A172 (cell line): ENCODE results near the gene FCRL6. TPM values are rescaled to one million over a fixed set of nuclear protein-coding genes. Genes with fewer than 3 reads are reported as not detected.

Experiments used
- DNase-seq: peaks from one replicate; pipeline ENCODE4 v3.0.0-alpha.2; 2015; ENCODE audit warnings: low spot score
- total RNA-seq: library from RNA; depleted of rRNA; stranded (reverse); fragments of >200 nt; shearing (Covaris generic); gene quantifications from 2 replicates; pipeline ENCODE4 v1.2.3, GENCODE V29; 2014

FCRL6 gene
- total RNA-seq, 1 experiment from 2014 or later: not detected

DNA sequence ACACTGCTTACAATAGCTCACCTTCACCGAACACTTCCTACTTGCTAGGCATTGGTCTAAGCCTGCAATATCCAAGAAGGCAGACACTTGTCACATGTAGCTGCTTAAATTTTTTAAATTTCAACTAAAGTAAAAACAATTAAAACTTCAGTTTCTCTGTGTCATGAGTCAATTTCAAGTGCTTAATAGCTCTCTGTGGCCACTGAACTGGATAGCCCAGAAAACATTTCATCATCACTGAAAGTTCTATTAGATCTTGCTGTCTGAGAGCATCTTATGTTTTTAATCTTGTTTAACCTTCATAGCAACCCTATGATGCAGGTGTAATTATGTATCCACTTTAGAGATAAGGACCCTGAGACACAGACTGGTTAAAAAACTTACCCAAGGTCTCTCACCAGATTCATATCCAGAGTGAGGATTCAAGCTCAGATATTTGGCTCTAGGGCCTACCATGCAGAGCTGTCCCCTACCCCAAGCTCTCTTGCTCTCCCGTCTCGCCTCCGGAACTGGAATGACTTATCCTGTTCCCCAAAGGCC lies 2.6 kb upstream of the FCRL6 start:
- no peak for DNase-seq

- DNase-seq: peak; percentile 41
Observed at GRCh38 chr1:159800177-159800930, 1.8 kb upstream of the FCRL6 start.

DNA sequence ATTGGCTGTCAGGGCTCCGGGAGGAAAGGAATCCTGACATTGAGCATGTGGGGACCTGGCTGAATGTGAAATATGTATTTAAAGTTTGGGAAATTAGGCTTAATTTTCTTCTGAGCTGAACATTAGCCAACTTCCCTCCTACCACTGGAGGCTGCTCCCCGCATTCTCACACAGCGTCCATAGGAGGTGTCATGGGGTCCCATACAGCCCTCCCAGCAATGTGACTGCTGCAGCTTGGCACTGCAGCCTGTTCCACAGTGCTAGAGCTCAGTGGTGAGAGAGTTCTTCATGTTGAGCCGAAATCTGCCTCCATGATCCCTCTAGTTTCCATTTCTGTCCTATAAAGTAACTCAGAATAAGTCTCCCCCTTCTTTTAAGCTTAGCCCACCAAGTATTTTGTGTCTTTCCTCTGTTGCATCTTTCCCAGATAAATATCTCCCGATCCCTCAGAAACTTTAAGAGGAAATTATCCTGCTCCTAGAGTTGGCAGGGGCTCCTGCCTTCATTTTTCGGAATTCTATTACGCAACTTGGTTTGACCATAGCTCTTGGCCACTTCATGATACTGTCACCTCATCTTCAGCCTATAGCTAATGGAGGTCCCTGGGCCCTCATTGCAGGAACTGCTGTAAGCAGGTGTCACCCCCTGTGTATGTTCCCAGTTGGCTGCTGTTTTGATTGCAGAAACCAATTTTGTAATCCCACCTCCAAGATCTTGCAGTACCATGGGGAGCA lies 2.0 kb downstream of the FCRL6 start:
- no peak for DNase-seq

- DNase-seq: peak; percentile 64
Observed at GRCh38 chr1:159804924-159805323, 2.8 kb downstream of the FCRL6 start.

DNA sequence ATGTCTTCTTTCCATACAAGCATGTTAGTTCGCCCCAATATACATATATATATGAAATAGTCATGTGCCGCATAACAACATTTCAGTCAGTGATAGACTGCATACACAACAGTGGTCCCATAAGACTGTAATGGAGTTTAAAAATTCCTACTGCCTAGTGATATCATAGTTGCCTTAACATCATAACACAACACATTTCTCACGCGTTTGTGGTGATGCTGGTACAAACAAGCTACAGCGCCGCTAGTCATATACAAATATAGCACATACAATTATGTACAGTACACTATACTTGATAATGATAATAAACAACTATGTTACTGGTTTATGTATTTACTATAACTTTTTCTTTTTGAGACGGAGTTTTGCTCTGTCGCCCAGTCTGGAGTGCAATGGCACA lies 13.8 kb downstream of the FCRL6 start:
- no peak for DNase-seq

DNA sequence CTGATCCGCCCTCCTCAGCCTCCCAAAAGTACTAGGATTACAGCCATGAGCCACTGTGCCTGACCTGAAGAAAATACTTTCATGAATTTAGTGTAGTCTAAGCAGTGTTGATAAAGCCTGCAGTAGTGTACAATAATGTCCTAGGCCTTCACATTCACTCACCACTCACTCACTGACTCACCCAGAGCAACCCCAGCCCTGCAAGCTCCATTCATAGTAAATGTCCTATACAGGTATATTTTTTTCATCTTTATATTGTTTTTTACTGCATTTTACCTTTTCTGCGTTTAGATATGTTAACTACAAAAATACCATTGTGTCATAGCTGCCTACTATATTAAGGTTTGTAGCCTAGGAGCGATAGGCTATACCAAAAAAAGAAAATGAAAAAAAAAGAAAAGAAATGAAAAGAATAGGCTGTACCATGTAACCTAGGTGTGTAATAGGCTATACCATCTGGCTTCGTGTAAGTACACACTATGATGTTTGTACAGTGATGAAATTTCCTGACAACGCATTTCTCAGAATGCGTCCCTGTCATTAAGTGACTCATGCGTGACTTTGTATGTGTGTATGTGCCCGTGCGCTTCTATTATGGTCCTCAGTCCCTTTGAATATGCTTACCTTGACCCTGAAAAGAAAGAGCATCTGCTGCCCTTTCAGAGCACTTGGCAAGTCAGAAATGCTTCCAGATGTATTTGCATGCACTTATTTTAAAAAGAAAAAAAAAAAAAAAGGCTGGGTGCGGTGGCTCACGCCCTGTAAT lies 15.3 kb downstream of the FCRL6 start:
- DNase-seq: no peak

DNA sequence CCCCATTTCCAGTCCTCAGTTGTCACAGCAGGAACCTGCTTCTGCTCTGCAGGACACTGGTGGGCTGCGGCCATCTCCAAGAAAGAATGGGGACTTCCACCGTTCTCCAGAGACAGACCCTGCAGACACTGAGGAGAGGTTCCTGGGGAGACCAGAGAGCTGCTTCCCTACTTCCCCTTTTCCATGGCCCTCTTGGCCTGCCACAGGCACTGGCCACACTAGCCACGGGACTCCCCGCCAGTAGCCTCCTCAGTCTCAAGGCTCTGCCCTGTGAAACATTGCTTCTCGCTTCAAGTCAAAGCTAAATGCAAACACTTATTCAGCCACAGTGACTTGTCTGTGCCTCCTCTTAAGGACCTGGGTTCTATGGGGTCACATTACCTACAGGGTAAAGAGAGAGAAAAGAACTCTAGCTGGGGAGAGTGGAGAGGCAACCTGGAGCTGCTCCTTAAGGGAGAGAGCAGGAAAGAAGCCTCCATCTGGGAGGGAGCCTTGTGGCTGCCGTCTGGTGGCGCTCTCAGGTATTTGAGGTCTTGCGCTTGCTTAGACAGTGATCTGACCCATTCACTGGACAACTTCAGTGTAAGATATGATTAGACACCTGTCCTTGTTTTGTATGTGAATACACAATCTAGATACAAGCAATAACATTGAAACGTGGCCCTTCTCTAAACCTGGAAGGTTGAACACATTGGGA lies 19.2 kb downstream of the FCRL6 start:
- DNase-seq: no peak

DNA sequence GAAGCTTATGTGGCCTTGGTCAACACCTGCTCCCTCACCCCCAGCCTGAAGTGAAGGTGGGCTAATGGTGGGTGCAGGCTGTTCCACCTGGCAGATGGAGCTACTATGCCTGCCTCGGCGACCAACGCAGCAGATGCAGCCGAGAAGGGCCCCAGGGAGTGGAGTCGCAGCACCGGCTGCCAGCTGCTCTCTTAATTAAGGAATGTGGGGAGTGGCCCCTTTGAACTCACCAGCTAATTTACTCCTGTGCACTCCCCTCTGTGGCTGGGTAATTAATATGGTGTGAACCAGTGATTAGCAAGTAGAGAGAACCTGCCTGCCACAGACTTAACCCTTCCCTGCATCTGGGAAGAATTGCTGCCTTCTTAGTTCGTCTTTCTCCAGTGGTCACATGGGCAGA lies 21.2 kb downstream of the FCRL6 start:
- DNase-seq: no peak

- DNase-seq: no peak
Observed at GRCh38 chr1:159825564-159825963, 23.4 kb downstream of the FCRL6 start.

- DNase-seq: no peak
Observed at GRCh38 chr1:159826441-159827101, 24.4 kb downstream of the FCRL6 start, which contains the start of gene SLAMF8. Gene SLAMF8 (plus strand): TSS chr1:159826873. CDS start chr1:159826899, 26 bp downstream.

DNA sequence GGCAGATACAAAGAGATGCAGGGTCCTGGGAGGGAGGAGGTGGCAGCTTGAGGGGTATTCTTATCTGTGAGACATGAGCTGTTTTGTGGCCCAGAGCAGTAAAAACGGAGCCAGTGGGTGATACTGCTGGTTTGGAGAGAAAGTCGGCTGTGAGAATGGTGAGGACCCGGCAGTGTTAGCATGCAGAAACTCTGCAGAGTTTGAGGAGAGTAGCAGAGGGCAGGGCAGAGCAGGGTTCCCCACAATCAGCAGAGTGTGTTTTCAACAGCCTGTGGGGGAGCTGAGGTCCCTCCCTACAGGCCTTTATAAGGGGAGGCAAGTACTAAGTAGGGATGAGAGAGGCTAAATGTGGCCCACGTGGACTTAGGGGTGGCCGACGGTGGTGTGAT lies 24.9 kb downstream of the FCRL6 start:
- no peak for DNase-seq

DNA sequence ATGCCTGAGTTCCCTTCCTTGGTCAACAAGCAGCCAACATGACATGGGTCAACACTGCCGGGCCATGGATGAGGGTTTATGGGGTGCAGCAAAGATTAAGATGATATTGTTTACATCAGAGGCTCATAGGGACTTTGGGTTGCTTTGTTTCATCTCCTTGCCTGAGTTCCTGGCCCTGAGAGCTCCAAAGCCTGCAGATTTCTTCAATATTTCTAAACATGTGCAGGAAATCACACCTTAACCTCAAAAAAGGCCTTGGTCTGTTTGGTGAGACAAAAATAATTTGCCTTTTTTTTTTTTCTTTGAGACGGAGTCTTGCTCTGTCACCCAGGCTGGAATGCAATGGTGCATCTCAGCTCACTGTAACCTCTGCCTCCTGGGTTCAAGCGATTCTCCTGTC lies 25.4 kb downstream of the FCRL6 start:
- no peak for DNase-seq

- no peak for DNase-seq
Observed at GRCh38 chr1:159828176-159828575, 26.0 kb downstream of the FCRL6 start.

DNA sequence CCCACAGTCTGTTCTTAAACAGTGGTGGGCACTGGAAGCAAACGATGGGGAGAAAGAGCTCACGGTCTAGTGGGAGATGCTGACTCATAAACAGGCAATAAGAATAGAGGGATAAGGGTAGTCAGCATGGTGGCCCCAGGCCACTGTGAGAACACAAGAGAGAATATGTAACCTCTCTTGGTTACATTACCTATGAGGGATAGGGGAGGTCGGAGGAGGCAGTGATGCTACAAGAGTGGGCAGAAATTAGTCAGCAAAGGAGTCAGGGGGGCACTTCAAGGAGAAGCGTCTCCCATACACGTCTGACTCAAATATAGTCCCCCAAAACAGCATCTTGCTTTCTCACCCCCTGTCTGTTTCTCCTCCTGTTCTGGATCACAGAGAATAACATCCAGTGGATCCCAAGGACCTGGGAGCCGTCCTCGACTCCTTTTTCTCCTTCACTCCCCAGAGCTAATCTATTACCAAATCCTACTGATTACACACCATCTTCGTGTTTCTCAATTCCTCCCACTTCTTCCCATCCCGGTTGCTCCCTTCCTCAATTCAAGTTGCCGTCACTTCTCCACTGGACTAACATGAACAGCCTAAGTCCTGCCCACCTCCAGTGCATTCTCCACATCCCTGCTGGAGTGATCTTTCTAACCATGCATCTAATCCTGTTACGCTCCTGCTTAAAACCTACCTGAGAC lies 26.6 kb downstream of the FCRL6 start:
- no peak for DNase-seq

GRCh38 chr1:159829273-159829634 lies 27.1 kb downstream of the FCRL6 start:
- DNase-seq: no peak

DNA sequence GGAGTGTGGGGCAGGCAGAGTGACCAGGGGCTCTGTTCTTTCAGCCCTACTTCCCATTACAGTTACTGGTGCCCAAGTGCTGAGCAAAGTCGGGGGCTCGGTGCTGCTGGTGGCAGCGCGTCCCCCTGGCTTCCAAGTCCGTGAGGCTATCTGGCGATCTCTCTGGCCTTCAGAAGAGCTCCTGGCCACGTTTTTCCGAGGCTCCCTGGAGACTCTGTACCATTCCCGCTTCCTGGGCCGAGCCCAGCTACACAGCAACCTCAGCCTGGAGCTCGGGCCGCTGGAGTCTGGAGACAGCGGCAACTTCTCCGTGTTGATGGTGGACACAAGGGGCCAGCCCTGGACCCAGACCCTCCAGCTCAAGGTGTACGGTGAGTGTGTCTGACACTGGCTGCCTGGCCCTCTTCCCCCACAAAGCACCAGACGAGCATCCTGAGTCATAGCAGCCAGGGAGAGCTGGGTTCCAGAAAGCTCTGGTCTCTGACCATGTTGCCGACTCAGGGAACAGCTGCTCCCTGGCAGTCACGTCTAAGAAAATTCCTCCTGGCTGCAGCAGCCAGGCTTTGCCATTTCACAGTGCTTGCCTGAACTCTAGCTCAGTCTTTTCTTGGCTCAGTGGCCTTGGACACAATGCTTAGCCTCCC lies 27.8 kb downstream of the FCRL6 start:
- DNase-seq: no peak

DNA sequence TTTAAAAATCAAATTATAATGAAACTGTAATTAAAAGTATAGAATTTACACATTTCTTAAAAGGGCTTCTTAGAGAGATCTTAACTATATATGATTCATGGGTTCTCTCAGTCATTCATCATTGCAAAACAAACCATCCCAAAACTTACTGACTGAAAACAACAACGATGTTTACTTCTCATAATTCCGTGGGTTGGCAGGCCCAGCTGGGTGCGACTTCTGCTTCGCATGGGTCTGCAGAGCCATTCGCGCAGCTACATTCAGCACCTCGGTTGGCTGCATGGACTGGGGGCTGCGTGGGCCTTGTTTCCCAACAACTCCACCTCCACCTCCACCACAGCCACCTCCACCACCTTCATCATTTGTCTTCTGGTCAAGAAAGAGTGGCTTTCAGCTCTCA lies 28.6 kb downstream of the FCRL6 start:
- no peak for DNase-seq

DNA sequence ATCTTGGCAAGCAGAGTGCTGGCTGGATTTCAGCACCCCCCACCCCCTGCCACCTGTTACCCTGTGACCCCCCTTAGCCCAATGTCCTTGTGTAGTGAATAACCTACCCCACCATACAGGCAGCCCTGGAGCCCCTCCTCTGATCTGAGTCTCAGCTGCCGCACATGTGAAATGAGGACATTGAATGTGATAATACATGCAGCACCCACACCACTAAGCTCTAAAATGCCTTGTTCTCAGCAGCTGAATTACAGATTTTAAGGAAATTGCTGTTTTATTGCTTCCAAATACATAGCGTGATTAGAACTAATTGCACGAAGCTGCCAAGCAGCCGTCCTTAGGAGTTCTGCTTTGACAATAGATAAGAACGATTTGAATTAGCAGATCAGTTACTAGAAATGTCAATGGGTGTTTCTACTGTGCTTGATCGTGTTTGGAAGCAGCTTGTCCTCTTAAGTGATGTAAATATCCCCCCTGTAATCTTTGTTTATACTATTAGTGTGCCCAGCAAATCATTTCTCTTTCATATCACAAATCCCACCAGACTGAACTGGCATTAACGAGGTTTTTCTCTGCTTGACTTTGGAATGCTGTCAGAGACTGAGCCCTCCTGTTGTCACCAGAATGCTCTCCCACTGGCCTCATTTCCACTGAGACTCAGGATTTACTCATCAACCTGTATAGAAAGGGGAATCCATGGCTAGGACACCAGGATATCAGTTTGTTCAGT lies 29.4 kb downstream of the FCRL6 start:
- no peak for DNase-seq

- DNase-seq: no peak
Observed at GRCh38 chr1:159832309-159832708, 30.1 kb downstream of the FCRL6 start.
